HCT116 (cell line): ENCODE data around the gene TRIM31. TPM values are rescaled to one million over a fixed set of nuclear protein-coding genes. Genes with fewer than 3 reads are reported as not detected.

ENCODE experiments used
- ATAC-seq: fragments of 200-7000 bp; cut with Tn5 transposase; 2 replicates; pipeline ENCODE4 v1.9.1; 2020; ENCODE audit warnings: mild to moderate bottlenecking, moderate library complexity
- BruUV-seq: library from RNA; stranded (reverse); fragments of 400-500 nt; replicated peaks from 2 replicates; lab custom pipeline; 2021; lab: Mats Ljungman, UMichigan
- CTCF ChIA-PET: fragments of 300-600 bp; sonication (Branson Sonifier 250); formaldehyde crosslinking; loops from one replicate; lab custom pipeline; 2021; ENCODE audit warnings: antibody characterized with exemption; lab: Charles Lee
- POLR2A ChIA-PET: fragments of 300-600, 350-600 bp; sonication (Branson Sonifier 250); formaldehyde crosslinking; loops from one replicate; lab custom pipeline; 2021; ENCODE audit warnings: antibody characterized with exemption; lab: Charles Lee
- RAD21 ChIA-PET, 2 experiments: fragments of 300-600 bp; sonication (Branson Sonifier 250); formaldehyde crosslinking; loops; one replicate each; lab custom pipeline; 2023; ENCODE audit warnings: low total read pairs in 2 of 2; ENCODE audit not compliant: uncharacterized antibody in 2 of 2, unreplicated experiment in 2 of 2, low non-redundant PET in 1 of 2; lab: Charles Lee
- DNase-seq: peaks from one replicate; pipeline ENCODE4 v3.0.0-alpha.2; 2010; ENCODE audit warnings: low read depth, low spot score
- H2AFZ ChIP-seq: fragments of 200-600 bp; shearing (Covaris generic), sonication (generic); 2 replicates; pipeline ENCODE4 v1.6.1; 2017; ENCODE audit warnings: low read depth, mixed run types, mixed read lengths, antibody characterized with exemption, low read length; ENCODE audit not compliant: poor library complexity, severe bottlenecking
- H3K27ac ChIP-seq: 2 replicates; pipeline ENCODE4 v1.5.1; 2012; ENCODE audit warnings: low read depth, low read length
- H3K27me3 ChIP-seq: fragments of 200-600 bp; sonication (generic); 2 replicates; pipeline ENCODE4 v1.6.1; 2016; ENCODE audit warnings: mixed run types, low read length, mixed read lengths; ENCODE audit not compliant: insufficient read depth
- H3K36me3 ChIP-seq, 2 experiments: fragments of 200-500 bp in 1 of 2; fragments of 200-600 bp in 1 of 2; sonication (Bioruptor generic) in 1 of 2; sonication (generic) in 1 of 2; 2 replicates each; pipeline versions ENCODE4 v1.5.1 to v1.6.1; 2014 to 2016; ENCODE audit warnings: low read length in 2 of 2, inconsistent platforms in 1 of 2, mixed read lengths in 1 of 2, mixed run types in 1 of 2; ENCODE audit not compliant: insufficient read depth in 2 of 2, control insufficient read depth in 1 of 2
- H3K4me1 ChIP-seq, 2 experiments: fragments of 200-600 bp in 1 of 2; sonication (generic) in 1 of 2; 2 replicates each; pipeline versions ENCODE4 v1.5.1 to v1.6.1; 2012 to 2017; ENCODE audit warnings: low read length in 2 of 2, inconsistent platforms in 1 of 2, mild to moderate bottlenecking in 1 of 2, mixed read lengths in 1 of 2, mixed run types in 1 of 2, moderate library complexity in 1 of 2; ENCODE audit not compliant: insufficient read depth in 2 of 2, control insufficient read depth in 1 of 2
- H3K4me2 ChIP-seq: fragments of 200-600 bp; sonication (generic); 2 replicates; pipeline ENCODE4 v1.6.1; 2017; ENCODE audit warnings: mixed run types, low read length, mixed read lengths
- H3K4me3 ChIP-seq, 2 experiments: fragments of 200-600 bp in 1 of 2; sonication (generic) in 1 of 2; replicated peaks in 1 of 2; 2 replicates each; pipeline ENCODE4 v1.5.1; 2011 to 2016; ENCODE audit warnings: low read length in 2 of 2, control low read depth in 1 of 2, low read depth in 1 of 2, mild to moderate bottlenecking in 1 of 2, mixed read lengths in 1 of 2, mixed run types in 1 of 2
- H3K79me2 ChIP-seq: fragments of 200-600 bp; sonication (generic); 2 replicates; pipeline ENCODE4 v1.6.1; 2017; ENCODE audit warnings: mild to moderate bottlenecking, mixed run types, low read length, moderate library complexity, mixed read lengths; ENCODE audit not compliant: insufficient read depth
- H3K9ac ChIP-seq: fragments of 200-600 bp; sonication (generic); 2 replicates; pipeline ENCODE4 v1.6.1; 2016; ENCODE audit warnings: low read length, mixed read lengths
- H3K9me2 ChIP-seq: fragments of 200-600 bp; sonication (generic), shearing (Covaris generic); 2 replicates; pipeline ENCODE4 v1.6.1; 2017; ENCODE audit warnings: mixed run types, mild to moderate bottlenecking, moderate library complexity; ENCODE audit not compliant: insufficient read depth
- H3K9me3 ChIP-seq, 2 experiments: fragments of 200-500 bp in 1 of 2; fragments of 200-600 bp in 1 of 2; sonication (Bioruptor generic) in 1 of 2; sonication (generic) in 1 of 2; 2 replicates each; pipeline ENCODE4 v1.6.1; 2014 to 2017; ENCODE audit warnings: low read length in 2 of 2, mixed read lengths in 2 of 2, inconsistent platforms in 1 of 2, low read depth in 1 of 2, mild to moderate bottlenecking in 1 of 2, mixed run types in 1 of 2, moderate library complexity in 1 of 2; ENCODE audit not compliant: control insufficient read depth in 1 of 2, insufficient read depth in 1 of 2
- H4K20me1 ChIP-seq: fragments of 200-600 bp; sonication (generic), shearing (Covaris generic); 2 replicates; pipeline ENCODE4 v1.6.1; 2017; ENCODE audit warnings: mixed run types, mild to moderate bottlenecking, moderate library complexity; ENCODE audit not compliant: insufficient read depth
- ATF3 ChIP-seq: IDR thresholded peaks from 2 replicates; pipeline ENCODE4 v1.6.1; 2012
- CBX3 ChIP-seq: IDR thresholded peaks from 2 replicates; pipeline ENCODE4 v1.6.1; 2012; ENCODE audit warnings: low read depth
- CEBPB ChIP-seq: IDR thresholded peaks from 2 replicates; pipeline ENCODE4 v1.6.1; 2012; ENCODE audit warnings: low read depth
- MAX ChIP-seq: IDR thresholded peaks from 2 replicates; pipeline ENCODE4 v1.6.1; 2012
- REST ChIP-seq: IDR thresholded peaks from 2 replicates; pipeline ENCODE4 v1.6.1; 2012; ENCODE audit warnings: low read depth
- SIN3A ChIP-seq: IDR thresholded peaks from 2 replicates; pipeline ENCODE4 v1.6.1; 2012; ENCODE audit warnings: low read depth
- SP1 ChIP-seq: IDR thresholded peaks from 2 replicates; pipeline ENCODE4 v1.6.1; 2012; ENCODE audit warnings: low read depth
- SRF ChIP-seq: IDR thresholded peaks from 2 replicates; pipeline ENCODE4 v1.6.1; 2012; ENCODE audit warnings: low read depth
- TCF7L2 ChIP-seq: IDR thresholded peaks from 2 replicates; pipeline ENCODE4 v1.7.0; 2011; ENCODE audit warnings: borderline replicate concordance, inconsistent platforms; ENCODE audit not compliant: insufficient read depth, insufficient read length; ENCODE audit errors: extremely low read depth
- intact Hi-C: fragments of 100-400 bp; cut with micrococcal nuclease; formaldehyde crosslinking; loops from 2 replicates; pipeline ENCODE4 v1.10.0; 2022
- total RNA-seq: library from RNA; stranded (reverse); gene quantifications from one replicate; pipeline ENCODE4 v1.2.1, GENCODE V29; 2021; ENCODE audit not compliant: unreplicated experiment

Gene TRIM31
- total RNA-seq, 1 experiment from 2014 or later, result not detected

- Histone ChIP-seq H3K36me3 (no peaks in the 10 kb centered on the region), H2AFZ (no peak overlapping the region), H4K20me1 (no peaks in the 10 kb centered on the region), H3K9ac (no peak overlapping the region), H3K9me2 (no peaks in the 10 kb centered on the region), H3K27ac (no peak overlapping the region), H3K4me3 (no peak overlapping the region), H3K4me2 (peak overlapping the region; percentile 47), H3K27me3 (no peaks in the 10 kb centered on the region), H3K9me3 (no peaks in the 10 kb centered on the region), H3K79me2 (no peaks in the 10 kb centered on the region), H3K4me1 (peaks cover 23 to 66% of the 10 kb centered on the region in 2 experiments)
- ATAC-seq (no peak), DNase-seq (no peak)
- no TSS peak for BruUV-seq
- ChIA-PET RAD21 (no interaction called here), POLR2A (no interaction called here), CTCF (interaction anchor here (1.2 kb wide), 1 partner anchor 33 kb away, joined by 3 read pairs; no protein-coding TSS in a partner anchor)
- TF ChIP-seq REST (no peak), ATF3 (no peak), MAX (peak; percentile 31; the same call in 1 of the 2 replicates), CEBPB (no peak), TCF7L2 (peak; percentile 65), SP1 (peak; percentile 40; the same call in 1 of the 2 replicates), SIN3A (no peak), SRF (no peak), CBX3 (0 out of 2 replicates have a peak, but pooled peaks have one; percentile 22)
- intact Hi-C loops, result no loop called here
These were observed 14.8 kb downstream of the TRIM31 start for GRCh38 chr6:30097902-30098768.
